Activated CD8-positive, alpha-beta T cell treated with anti-CD3 and anti-CD28 coated beads for 36 hours (primary cell): ENCODE data around the gene RAB24. TPM values are rescaled to one million over a fixed set of nuclear protein-coding genes. Genes with fewer than 3 reads are reported as not detected.

ENCODE experiments used
- ATAC-seq: fragments of 200-7000 bp; cut with Tn5 transposase; one replicate; pipeline ENCODE4 v1.10.0; 2021; ENCODE audit warnings: mild to moderate bottlenecking, moderate library complexity
- CTCF ChIA-PET: fragments of 350-600 bp; sonication (Branson Sonifier 250); formaldehyde crosslinking; loops from one replicate; lab custom pipeline; 2021; ENCODE audit warnings: antibody characterized with exemption; lab: Charles Lee
- POLR2A ChIA-PET: fragments of 350-600 bp; sonication (Branson Sonifier 250); formaldehyde crosslinking; loops from one replicate; lab custom pipeline; 2021; ENCODE audit warnings: antibody characterized with exemption; lab: Charles Lee
- DNase-seq: peaks from one replicate; pipeline ENCODE4 v3.0.0-alpha.2; 2020
- H3K27ac Mint-ChIP-seq: one replicate; pipeline ENCODE4 v1.8.0; 2021; ENCODE audit warnings: mild to moderate bottlenecking, mixed read lengths
- H3K27me3 Mint-ChIP-seq: one replicate; pipeline ENCODE4 v1.8.0; 2021; ENCODE audit warnings: mixed read lengths
- H3K36me3 Mint-ChIP-seq: one replicate; pipeline ENCODE4 v1.8.0; 2021; ENCODE audit warnings: low read depth, mixed read lengths
- H3K4me1 Mint-ChIP-seq: one replicate; pipeline ENCODE4 v1.8.0; 2021; ENCODE audit warnings: low read depth, mixed read lengths
- H3K4me3 Mint-ChIP-seq: one replicate; pipeline ENCODE4 v1.8.0; 2021; ENCODE audit warnings: mild to moderate bottlenecking, moderate library complexity, mixed read lengths
- H3K9me3 Mint-ChIP-seq: one replicate; pipeline ENCODE4 v1.8.0; 2021; ENCODE audit warnings: mixed read lengths
- CTCF ChIP-seq: fragments of 200-600 bp; IDR thresholded peaks from one replicate; pipeline ENCODE4 v1.8.0; 2022; ENCODE audit warnings: antibody characterized with exemption, mild to moderate bottlenecking
- intact Hi-C: fragments of 100-400 bp; cut with micrococcal nuclease; formaldehyde crosslinking; loops from one replicate; pipeline ENCODE4 v1.10.0; 2022
- total RNA-seq, 2 experiments: library from RNA; stranded (reverse); gene quantifications; one replicate each; pipeline ENCODE4 v1.2.3, GENCODE V29; 2021

Gene RAB24
- 10 to 100 TPM; 26.6 TPM for total RNA-seq

- H3K4me1 Mint-ChIP-seq: peaks cover 57% of the 10 kb centered on the region
- intact Hi-C loops: loop anchor here (5.0 kb wide), 1 partner anchor 191 kb away; no protein-coding TSS in a partner anchor
- CTCF ChIA-PET: interaction anchor here (0.6 to 2.8 kb wide), 10 partner anchors 7 to 213 kb away, joined by 3 to 16 read pairs (median 3); no protein-coding TSS in a partner anchor
- peak within 1 kb of the TSS; percentile 98 for H3K4me3 Mint-ChIP-seq
- peak; percentile 72 for ATAC-seq
- H3K27me3 Mint-ChIP-seq: no peaks in the 10 kb centered on the region
- H3K36me3 Mint-ChIP-seq: peaks cover 45% of the 10 kb centered on the region
- peak within 1 kb of the TSS; percentile 91 for H3K27ac Mint-ChIP-seq
- TF ChIP-seq CTCF: peak; percentile 51
- DNase-seq: peak; percentile 91
- POLR2A ChIA-PET: interaction anchor here (0.5 to 1.4 kb wide), 7 partner anchors 9 to 311 kb away, joined by 3 to 6 read pairs (median 4); partner anchors contain the start of genes GRK6, LMAN2 and MXD3
- no peaks in the 10 kb centered on the region for H3K9me3 Mint-ChIP-seq
Measured at GRCh38 chr5:177303121-177303924, at the start of gene RAB24, which contains the start of gene PRELID1. TSS of gene RAB24 (minus strand) at chr5:177303719. CDS start at chr5:177303288, 431 bp downstream. TSS of gene PRELID1 (plus strand) at chr5:177303799. CDS start at chr5:177303986, 187 bp downstream.

- POLR2A ChIA-PET: interaction anchor here (1.1 to 4.2 kb wide), 4 partner anchors 40 to 101 kb away, joined by 3 to 15 read pairs (median 4); partner anchors contain the start of gene RAB24
Measured at GRCh38 chr5:177353093-177353492, 49.6 kb upstream of the RAB24 start.

GRCh38 chr5:177351392-177352329 lies 48.1 kb upstream of the RAB24 start, which contains the start of gene LMAN2:
TSS of gene LMAN2 (minus strand) at chr5:177351668. CDS start at chr5:177351647, 21 bp downstream.
- TF ChIP-seq CTCF: no peak
- peaks cover 18% of the 10 kb centered on the region for H3K36me3 Mint-ChIP-seq
- H3K9me3 Mint-ChIP-seq: peaks cover 14% of the 10 kb centered on the region
- no peaks in the 10 kb centered on the region for H3K27me3 Mint-ChIP-seq
- ATAC-seq (peak; percentile 98), DNase-seq (peak; percentile 96)
- peak within 1 kb of the TSS; percentile 100 for H3K27ac Mint-ChIP-seq
- ChIA-PET POLR2A (interaction anchor here (0.7 to 4.2 kb wide), 21 partner anchors 9 to 167 kb away, joined by 3 to 19 read pairs (median 4); partner anchors contain the start of genes GRK6, PRR7 and RAB24), CTCF (interaction anchor here (1.4 to 5.3 kb wide), 13 partner anchors 10 to 104 kb away, joined by 4 to 28 read pairs (median 8); no protein-coding TSS in a partner anchor)
- H3K4me3 Mint-ChIP-seq: peak within 1 kb of the TSS; percentile 93
- intact Hi-C loops: no loop called here
- H3K4me1 Mint-ChIP-seq: peaks cover 54% of the 10 kb centered on the region

More at GRCh38 chr5:177353093-177353492, 49.6 kb upstream of the RAB24 start:
- DNase-seq (no peak), ATAC-seq (no peak)
- CTCF ChIA-PET: interaction anchor here (1.1 to 5.3 kb wide), 7 partner anchors 8 to 45 kb away, joined by 3 to 28 read pairs (median 9); no protein-coding TSS in a partner anchor
- H3K4me3 Mint-ChIP-seq: no peak overlapping the region
- intact Hi-C loops: no loop called here
- peaks cover 11% of the 10 kb centered on the region for H3K36me3 Mint-ChIP-seq
- H3K9me3 Mint-ChIP-seq: peaks cover 14% of the 10 kb centered on the region
- peaks cover 55% of the 10 kb centered on the region for H3K4me1 Mint-ChIP-seq
- H3K27ac Mint-ChIP-seq: no peak overlapping the region
- H3K27me3 Mint-ChIP-seq: no peaks in the 10 kb centered on the region
- TF ChIP-seq CTCF: no peak

GRCh38 chr5:177350776-177351391 lies 47.4 kb upstream of the RAB24 start:
- TF ChIP-seq CTCF: no peak
- H3K9me3 Mint-ChIP-seq: peaks cover 13% of the 10 kb centered on the region
- ATAC-seq (no peak), DNase-seq (no peak)
- CTCF ChIA-PET: interaction anchor here (0.9 to 5.3 kb wide), 13 partner anchors 11 to 237 kb away, joined by 3 to 28 read pairs (median 7); no protein-coding TSS in a partner anchor
- peak overlapping the region; percentile 93 for H3K4me3 Mint-ChIP-seq
- no peaks in the 10 kb centered on the region for H3K27me3 Mint-ChIP-seq
- peaks cover 54% of the 10 kb centered on the region for H3K4me1 Mint-ChIP-seq
- POLR2A ChIA-PET: interaction anchor here (1.0 to 4.2 kb wide), 17 partner anchors 10 to 96 kb away, joined by 3 to 19 read pairs (median 5); partner anchors contain the start of genes GRK6, PRR7 and RAB24
- peaks cover 20% of the 10 kb centered on the region for H3K36me3 Mint-ChIP-seq
- intact Hi-C loops: no loop called here
- H3K27ac Mint-ChIP-seq: peak overlapping the region; percentile 100
